ENCODE data around the gene AKT3. TPM values are rescaled to one million over a fixed set of nuclear protein-coding genes. Genes with fewer than 3 reads are reported as not detected.

Gene AKT3
- polyA plus RNA-seq, 3 donors, result 0.81 to 1.7 (median 1.4) TPM

GRCh38 chr1:243455760-243456651 is 394.0 kb downstream of the AKT3 start:
- no peaks in the 10 kb centered on the region for H3K9me3 ChIP-seq (replicated peaks in 1 of 2; ENCODE audit: control insufficient read depth in 1 of 2, insufficient read depth in 1 of 2, low read length in 2 of 2)
- H3K4me2 ChIP-seq (replicated peaks; ENCODE audit: extremely low read depth, low read length, poor library complexity, severe bottlenecking), result no peak overlapping the region
- peaks cover 0 to 2% (median 0%) of the 10 kb centered on the region in 3 donors for H3K27me3 Mint-ChIP-seq (ENCODE audit: low read depth in 3 of 3)
- H3K9me3 Mint-ChIP-seq, result peaks cover 0 to 1% (median 0%) of the 10 kb centered on the region in 7 donors
- H3K4me3 Mint-ChIP-seq, result no peak overlapping the region
- H3K27ac ChIP-seq (ENCODE audit: low read depth in 1 of 2, low read length in 2 of 2), result no peak overlapping the region
- H2AFZ ChIP-seq (ENCODE audit: insufficient read depth, low read depth, low read length, poor library complexity, severe bottlenecking), result no peak overlapping the region
- H4K20me1 ChIP-seq (ENCODE audit: insufficient read depth, low read length), result no peaks in the 10 kb centered on the region
- intact Hi-C loops (cut with micrococcal nuclease), result no loop called here
- peaks cover 21% of the 10 kb centered on the region for H3K4me1 Mint-ChIP-seq
- no peak for DNase-seq
- TF ChIP-seq, protein P1, sequence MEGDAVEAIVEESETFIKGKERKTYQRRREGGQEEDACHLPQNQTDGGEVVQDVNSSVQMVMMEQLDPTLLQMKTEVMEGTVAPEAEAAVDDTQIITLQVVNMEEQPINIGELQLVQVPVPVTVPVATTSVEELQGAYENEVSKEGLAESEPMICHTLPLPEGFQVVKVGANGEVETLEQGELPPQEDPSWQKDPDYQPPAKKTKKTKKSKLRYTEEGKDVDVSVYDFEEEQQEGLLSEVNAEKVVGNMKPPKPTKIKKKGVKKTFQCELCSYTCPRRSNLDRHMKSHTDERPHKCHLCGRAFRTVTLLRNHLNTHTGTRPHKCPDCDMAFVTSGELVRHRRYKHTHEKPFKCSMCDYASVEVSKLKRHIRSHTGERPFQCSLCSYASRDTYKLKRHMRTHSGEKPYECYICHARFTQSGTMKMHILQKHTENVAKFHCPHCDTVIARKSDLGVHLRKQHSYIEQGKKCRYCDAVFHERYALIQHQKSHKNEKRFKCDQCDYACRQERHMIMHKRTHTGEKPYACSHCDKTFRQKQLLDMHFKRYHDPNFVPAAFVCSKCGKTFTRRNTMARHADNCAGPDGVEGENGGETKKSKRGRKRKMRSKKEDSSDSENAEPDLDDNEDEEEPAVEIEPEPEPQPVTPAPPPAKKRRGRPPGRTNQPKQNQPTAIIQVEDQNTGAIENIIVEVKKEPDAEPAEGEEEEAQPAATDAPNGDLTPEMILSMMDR (IDR thresholded peaks at IDR 0.05), result no peak
- H3K4me1 ChIP-seq (ENCODE audit: control insufficient read depth in 1 of 2, insufficient read depth in 2 of 2, low read length in 2 of 2), result peaks cover 28 to 34% of the 10 kb centered on the region in 2 donors
- H3K36me3 ChIP-seq (replicated peaks in 1 of 2; ENCODE audit: control insufficient read depth in 1 of 2, insufficient read depth in 2 of 2, low read length in 2 of 2), result no peaks in the 10 kb centered on the region
- H3K79me2 ChIP-seq (ENCODE audit: insufficient read depth, low read length), result no peaks in the 10 kb centered on the region
- H3K4me3 ChIP-seq (replicated peaks in 1 of 3; ENCODE audit: low read depth in 2 of 3, low read length in 3 of 3), result no peak overlapping the region
- peak overlapping the region in 1 of 7 donors; percentile 41 for H3K27ac Mint-ChIP-seq
- H3K36me3 Mint-ChIP-seq, result peaks cover 21 to 23% of the 10 kb centered on the region in 2 donors
- no peaks in the 10 kb centered on the region for H3K27me3 ChIP-seq (ENCODE audit: control insufficient read depth in 2 of 2, insufficient read depth in 2 of 2, low read length in 2 of 2)
- 99% methylated on average over 10 of the region's 11 CpGs for WGBS (ENCODE audit: insufficient coverage)
- H3K9ac ChIP-seq (ENCODE audit: insufficient read depth, low read length, poor library complexity, severe bottlenecking), result no peak overlapping the region

GRCh38 chr1:243454328-243454997 is 395.6 kb downstream of the AKT3 start:
- H3K36me3 ChIP-seq (replicated peaks in 1 of 2; ENCODE audit: control insufficient read depth in 1 of 2, insufficient read depth in 2 of 2, low read length in 2 of 2), result no peaks in the 10 kb centered on the region
- no peaks in the 10 kb centered on the region for H3K9me3 ChIP-seq (replicated peaks in 1 of 2; ENCODE audit: control insufficient read depth in 1 of 2, insufficient read depth in 1 of 2, low read length in 2 of 2)
- H2AFZ ChIP-seq (ENCODE audit: insufficient read depth, low read depth, low read length, poor library complexity, severe bottlenecking), result no peak overlapping the region
- no peak overlapping the region for H3K4me3 Mint-ChIP-seq
- no peak for DNase-seq
- H3K4me2 ChIP-seq (replicated peaks; ENCODE audit: extremely low read depth, low read length, poor library complexity, severe bottlenecking), result no peak overlapping the region
- H4K20me1 ChIP-seq (ENCODE audit: insufficient read depth, low read length), result no peaks in the 10 kb centered on the region
- H3K4me3 ChIP-seq (replicated peaks in 1 of 3; ENCODE audit: low read depth in 2 of 3, low read length in 3 of 3), result no peak overlapping the region
- peaks cover 0 to 2% (median 0%) of the 10 kb centered on the region in 3 donors for H3K27me3 Mint-ChIP-seq (ENCODE audit: low read depth in 3 of 3)
- peaks cover 18 to 22% of the 10 kb centered on the region in 2 donors for H3K36me3 Mint-ChIP-seq
- intact Hi-C loops (cut with micrococcal nuclease), result no loop called here
- H3K4me1 ChIP-seq (ENCODE audit: control insufficient read depth in 1 of 2, insufficient read depth in 2 of 2, low read length in 2 of 2), result peaks cover 26 to 31% of the 10 kb centered on the region in 2 donors
- WGBS (ENCODE audit: insufficient coverage), result 100% methylated on average over 1 of the region's 17 CpGs
- TF ChIP-seq, protein P1 (IDR thresholded peaks at IDR 0.05), result no peak
- no peaks in the 10 kb centered on the region for H3K27me3 ChIP-seq (ENCODE audit: control insufficient read depth in 2 of 2, insufficient read depth in 2 of 2, low read length in 2 of 2)
- peaks cover 21% of the 10 kb centered on the region for H3K4me1 Mint-ChIP-seq
- no peak overlapping the region for H3K9ac ChIP-seq (ENCODE audit: insufficient read depth, low read length, poor library complexity, severe bottlenecking)
- H3K79me2 ChIP-seq (ENCODE audit: insufficient read depth, low read length), result no peaks in the 10 kb centered on the region
- peak overlapping the region in 1 of 7 donors; percentile 3 for H3K27ac Mint-ChIP-seq
- H3K9me3 Mint-ChIP-seq, result peaks cover 0 to 1% (median 0%) of the 10 kb centered on the region in 7 donors
- no peak overlapping the region for H3K27ac ChIP-seq (ENCODE audit: low read depth in 1 of 2, low read length in 2 of 2)

All from CD14-positive monocyte (primary cell).